ENCODE results near the gene KRTAP5-6.

The KRTAP5-6 gene

GRCh38 chr11:1703146-1703545 is 6.2 kb downstream of the KRTAP5-6 start:
- Histone ChIP-seq H4K91ac (ENCODE audit: low read length) (no peak overlapping the region), H2BK5ac (ENCODE audit: low read depth, low read length, poor library complexity, severe bottlenecking) (no peak overlapping the region), H3K27ac (ENCODE audit: low read length, poor library complexity, severe bottlenecking) (no peak overlapping the region), H3K4me3 (ENCODE audit: insufficient read depth in 1 of 2, low read depth in 1 of 2, low read length in 2 of 2) (no peak overlapping the region), H3K14ac (ENCODE audit: low read length in 2 of 2) (no peak overlapping the region), H2AFZ (ENCODE audit: low read depth, low read length) (no peak overlapping the region), H3K4me2 (ENCODE audit: low read length, poor library complexity, severe bottlenecking) (no peak overlapping the region), H2BK120ac (ENCODE audit: low read depth, low read length) (no peak overlapping the region), H3K27me3 (ENCODE audit: control insufficient read depth in 1 of 2, insufficient read depth in 1 of 2, low read length in 2 of 2) (peaks cover 24 to 79% of the 10 kb centered on the region in 2 experiments), H3K9ac (ENCODE audit: low read length) (no peak overlapping the region), H3K4ac (ENCODE audit: low read depth in 1 of 2, low read length in 2 of 2) (no peak overlapping the region), H3K4me1 (ENCODE audit: control insufficient read depth, insufficient read depth, low read depth, low read length) (peaks cover 19% of the 10 kb centered on the region), H2AK5ac (ENCODE audit: low read length, severe bottlenecking) (no peak overlapping the region), H2BK12ac (ENCODE audit: low read length in 2 of 2) (no peak overlapping the region), H3K23ac (ENCODE audit: low read length in 2 of 2) (no peak overlapping the region), H3K9me3 (ENCODE audit: control insufficient read depth, low read length) (no peaks in the 10 kb centered on the region), H3K79me1 (replicated peaks; ENCODE audit: low read length, poor library complexity, severe bottlenecking) (no peaks in the 10 kb centered on the region), H3K36me3 (ENCODE audit: control insufficient read depth in 1 of 2, insufficient read depth in 2 of 2, low read depth in 1 of 2, low read length in 2 of 2) (no peaks in the 10 kb centered on the region), H3K18ac (ENCODE audit: low read depth in 1 of 2, low read length in 2 of 2) (no peak overlapping the region), H4K8ac (ENCODE audit: low read length) (no peak overlapping the region), H2BK15ac (ENCODE audit: low read depth, poor library complexity, severe bottlenecking) (no peak overlapping the region)
- no peak for DNase-seq
- 64% methylated on average over 3 of the region's 6 CpGs for WGBS

GRCh38 chr11:1705126-1706052 is 8.4 kb downstream of the KRTAP5-6 start:
- Histone ChIP-seq H4K8ac (ENCODE audit: low read length) (no peak overlapping the region), H3K9ac (ENCODE audit: low read length) (no peak overlapping the region), H2BK15ac (ENCODE audit: low read depth, poor library complexity, severe bottlenecking) (no peak overlapping the region), H3K4ac (ENCODE audit: low read depth in 1 of 2, low read length in 2 of 2) (no peak overlapping the region), H3K27ac (ENCODE audit: low read length, poor library complexity, severe bottlenecking) (peak overlapping the region; percentile 33), H2BK5ac (ENCODE audit: low read depth, low read length, poor library complexity, severe bottlenecking) (no peak overlapping the region), H3K79me1 (replicated peaks; ENCODE audit: low read length, poor library complexity, severe bottlenecking) (no peaks in the 10 kb centered on the region), H4K91ac (ENCODE audit: low read length) (no peak overlapping the region), H3K27me3 (ENCODE audit: control insufficient read depth in 1 of 2, insufficient read depth in 1 of 2, low read length in 2 of 2) (peaks cover 19 to 82% of the 10 kb centered on the region in 2 experiments), H3K9me3 (ENCODE audit: control insufficient read depth, low read length) (no peaks in the 10 kb centered on the region), H2BK12ac (ENCODE audit: low read length in 2 of 2) (no peak overlapping the region), H3K14ac (ENCODE audit: low read length in 2 of 2) (no peak overlapping the region), H3K4me2 (ENCODE audit: low read length, poor library complexity, severe bottlenecking) (peak overlapping the region; percentile 66), H2AFZ (ENCODE audit: low read depth, low read length) (no peak overlapping the region), H3K36me3 (ENCODE audit: control insufficient read depth in 1 of 2, insufficient read depth in 2 of 2, low read depth in 1 of 2, low read length in 2 of 2) (no peaks in the 10 kb centered on the region), H3K4me1 (ENCODE audit: control insufficient read depth, insufficient read depth, low read depth, low read length) (peaks cover 19% of the 10 kb centered on the region), H3K23ac (ENCODE audit: low read length in 2 of 2) (no peak overlapping the region), H3K4me3 (ENCODE audit: insufficient read depth in 1 of 2, low read depth in 1 of 2, low read length in 2 of 2) (no peak overlapping the region), H3K18ac (ENCODE audit: low read depth in 1 of 2, low read length in 2 of 2) (no peak overlapping the region), H2BK120ac (ENCODE audit: low read depth, low read length) (no peak overlapping the region), H2AK5ac (ENCODE audit: low read length, severe bottlenecking) (no peak overlapping the region)
- DNase-seq, result peak; percentile 27
- 82% methylated on average over 10 of the region's 15 CpGs for WGBS

- 61% methylated on average over 17 of the region's 17 CpGs for WGBS
- no peak overlapping the region for H2AFZ ChIP-seq (ENCODE audit: low read depth, low read length)
- no peak overlapping the region for H3K4me3 ChIP-seq (ENCODE audit: insufficient read depth in 1 of 2, low read depth in 1 of 2, low read length in 2 of 2)
- no peak overlapping the region for H2BK120ac ChIP-seq (ENCODE audit: low read depth, low read length)
- H3K23ac ChIP-seq (ENCODE audit: low read length in 2 of 2), result no peak overlapping the region
- no peak overlapping the region for H2AK5ac ChIP-seq (ENCODE audit: low read length, severe bottlenecking)
- no peaks in the 10 kb centered on the region for H3K79me1 ChIP-seq (replicated peaks; ENCODE audit: low read length, poor library complexity, severe bottlenecking)
- H2BK15ac ChIP-seq (ENCODE audit: low read depth, poor library complexity, severe bottlenecking), result no peak overlapping the region
- peaks cover 14% of the 10 kb centered on the region for H3K4me1 ChIP-seq (ENCODE audit: control insufficient read depth, insufficient read depth, low read depth, low read length)
- no peak overlapping the region for H3K9ac ChIP-seq (ENCODE audit: low read length)
- no peak overlapping the region for H3K4me2 ChIP-seq (ENCODE audit: low read length, poor library complexity, severe bottlenecking)
- no peaks in the 10 kb centered on the region for H3K9me3 ChIP-seq (ENCODE audit: control insufficient read depth, low read length)
- H2BK12ac ChIP-seq (ENCODE audit: low read length in 2 of 2), result no peak overlapping the region
- DNase-seq, result no peak
- no peak overlapping the region for H3K27ac ChIP-seq (ENCODE audit: low read length, poor library complexity, severe bottlenecking)
- H3K36me3 ChIP-seq (ENCODE audit: control insufficient read depth in 1 of 2, insufficient read depth in 2 of 2, low read depth in 1 of 2, low read length in 2 of 2), result no peaks in the 10 kb centered on the region
- H4K8ac ChIP-seq (ENCODE audit: low read length), result no peak overlapping the region
- no peak overlapping the region for H3K4ac ChIP-seq (ENCODE audit: low read depth in 1 of 2, low read length in 2 of 2)
- H3K18ac ChIP-seq (ENCODE audit: low read depth in 1 of 2, low read length in 2 of 2), result no peak overlapping the region
- H2BK5ac ChIP-seq (ENCODE audit: low read depth, low read length, poor library complexity, severe bottlenecking), result no peak overlapping the region
- peaks cover 18 to 82% of the 10 kb centered on the region in 2 experiments for H3K27me3 ChIP-seq (ENCODE audit: control insufficient read depth in 1 of 2, insufficient read depth in 1 of 2, low read length in 2 of 2)
- H4K91ac ChIP-seq (ENCODE audit: low read length), result no peak overlapping the region
- H3K14ac ChIP-seq (ENCODE audit: low read length in 2 of 2), result peak overlapping the region in 1 of 2 experiments; percentile 42
These were observed 9.8 kb downstream of the KRTAP5-6 start for GRCh38 chr11:1706634-1707400.

- Histone ChIP-seq H3K14ac (ENCODE audit: low read length in 2 of 2) (no peak overlapping the region), H2BK12ac (ENCODE audit: low read length in 2 of 2) (peak overlapping the region in 1 of 2 experiments; percentile 55), H2BK5ac (ENCODE audit: low read depth, low read length, poor library complexity, severe bottlenecking) (no peak overlapping the region), H3K18ac (ENCODE audit: low read depth in 1 of 2, low read length in 2 of 2) (no peak overlapping the region), H3K4me3 (ENCODE audit: insufficient read depth in 1 of 2, low read depth in 1 of 2, low read length in 2 of 2) (no peak overlapping the region), H3K36me3 (ENCODE audit: control insufficient read depth in 1 of 2, insufficient read depth in 2 of 2, low read depth in 1 of 2, low read length in 2 of 2) (no peaks in the 10 kb centered on the region), H3K4ac (ENCODE audit: low read depth in 1 of 2, low read length in 2 of 2) (no peak overlapping the region), H3K9me3 (ENCODE audit: control insufficient read depth, low read length) (no peaks in the 10 kb centered on the region), H4K91ac (ENCODE audit: low read length) (no peak overlapping the region), H3K27ac (ENCODE audit: low read length, poor library complexity, severe bottlenecking) (no peak overlapping the region), H2BK15ac (ENCODE audit: low read depth, poor library complexity, severe bottlenecking) (no peak overlapping the region), H2AFZ (ENCODE audit: low read depth, low read length) (no peak overlapping the region), H3K4me1 (ENCODE audit: control insufficient read depth, insufficient read depth, low read depth, low read length) (peaks cover 14% of the 10 kb centered on the region), H2AK5ac (ENCODE audit: low read length, severe bottlenecking) (peak overlapping the region; percentile 19), H3K23ac (ENCODE audit: low read length in 2 of 2) (no peak overlapping the region), H4K8ac (ENCODE audit: low read length) (no peak overlapping the region), H3K4me2 (ENCODE audit: low read length, poor library complexity, severe bottlenecking) (no peak overlapping the region), H3K79me1 (replicated peaks; ENCODE audit: low read length, poor library complexity, severe bottlenecking) (no peaks in the 10 kb centered on the region), H2BK120ac (ENCODE audit: low read depth, low read length) (no peak overlapping the region), H3K9ac (ENCODE audit: low read length) (no peak overlapping the region), H3K27me3 (ENCODE audit: control insufficient read depth in 1 of 2, insufficient read depth in 1 of 2, low read length in 2 of 2) (peaks cover 18 to 76% of the 10 kb centered on the region in 2 experiments)
- no peak for DNase-seq
- 58% methylated on average over 4 of the region's 4 CpGs for WGBS
These were observed 10.8 kb downstream of the KRTAP5-6 start for GRCh38 chr11:1707751-1708150.
